Measurements from ENCODE around the gene EEFSEC.

EEFSEC gene

DNA sequence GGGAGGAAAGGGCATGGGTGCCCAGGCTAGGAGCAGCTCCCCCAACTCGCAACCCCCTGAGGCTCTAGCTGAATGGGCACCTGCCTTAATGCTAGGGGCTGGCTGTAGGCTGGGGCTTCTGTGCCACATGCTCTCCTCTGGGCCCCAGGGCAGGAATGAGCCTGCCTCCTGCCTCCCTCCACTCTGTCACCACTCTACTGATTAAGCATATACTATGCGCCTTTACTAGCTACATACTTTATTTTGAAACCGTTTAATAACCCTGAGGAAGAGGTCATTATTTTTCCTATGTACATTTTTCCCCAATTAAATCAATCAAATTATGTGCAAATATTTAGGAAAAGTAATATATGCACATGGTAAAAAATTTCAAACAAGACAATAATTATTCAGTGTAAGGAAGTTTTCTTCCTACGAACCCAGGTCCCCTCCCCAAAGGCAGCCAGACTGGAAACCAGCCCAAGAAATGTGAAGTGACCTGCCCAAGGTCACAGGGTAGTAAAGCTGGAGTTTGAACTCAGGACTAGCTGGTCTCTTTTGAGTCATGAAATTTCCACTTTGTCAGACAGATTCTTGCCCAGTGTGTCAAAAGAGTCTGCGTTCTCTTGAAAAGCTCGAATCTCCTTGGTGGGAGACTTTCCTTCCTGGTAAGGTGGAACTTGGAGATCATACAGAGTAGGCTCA, 190.9 kb downstream of the EEFSEC start:
- Histone ChIP-seq H3K36me3 (replicated peaks; ENCODE audit: low read depth, low read length) (no peaks in the 10 kb centered on the region), H3K4me2 (ENCODE audit: low read length) (no peak overlapping the region), H3K4me3 (ENCODE audit: low read length) (no peak overlapping the region), H3K79me2 (ENCODE audit: low read length) (no peaks in the 10 kb centered on the region), H3K9ac (ENCODE audit: low read length) (no peak overlapping the region), H2AFZ (ENCODE audit: low read depth, low read length) (no peak overlapping the region), H3K4me1 (ENCODE audit: low read length) (peaks cover 8% of the 10 kb centered on the region; the same call in 1 of the 2 replicates), H4K20me1 (ENCODE audit: insufficient read depth, low read length) (no peaks in the 10 kb centered on the region), H3K9me3 (ENCODE audit: insufficient read depth, low read length) (no peaks in the 10 kb centered on the region), H3K27me3 (ENCODE audit: low read depth, low read length) (no peaks in the 10 kb centered on the region), H3K27ac (ENCODE audit: low read length) (no peak overlapping the region)
- TF ChIP-seq CTCF (IDR thresholded peaks at IDR 0.05; ENCODE audit: low read depth, low read length): no peak
- no peak for TF ChIP-seq EZH2phosphoT487 (IDR thresholded peaks at IDR 0.05; ENCODE audit: low read depth)

DNA sequence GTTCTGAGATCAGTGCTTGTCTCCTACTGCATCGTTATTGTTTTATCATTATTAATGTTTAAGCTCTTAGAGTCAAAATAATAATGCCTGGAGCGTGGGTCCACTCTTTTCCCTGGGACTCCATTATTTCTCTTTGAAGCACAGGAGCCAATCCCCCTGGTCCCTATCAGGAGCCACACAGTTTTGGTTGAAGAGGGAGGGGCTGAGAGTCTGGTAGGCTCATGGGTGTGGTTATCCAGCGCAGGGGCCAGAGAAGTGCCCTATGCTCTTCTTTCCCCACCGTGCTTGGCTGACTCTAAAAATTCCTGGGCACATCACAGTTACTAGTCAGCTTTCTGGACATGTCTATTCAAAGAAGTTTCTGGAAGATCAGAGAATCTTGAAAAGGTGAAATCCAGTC, 191.9 kb downstream of the EEFSEC start:
- Histone ChIP-seq H3K27ac (ENCODE audit: low read length) (no peak overlapping the region), H3K4me1 (ENCODE audit: low read length) (peaks cover 8% of the 10 kb centered on the region; the same call in 1 of the 2 replicates), H3K79me2 (ENCODE audit: low read length) (no peaks in the 10 kb centered on the region), H3K9me3 (ENCODE audit: insufficient read depth, low read length) (no peaks in the 10 kb centered on the region), H4K20me1 (ENCODE audit: insufficient read depth, low read length) (no peaks in the 10 kb centered on the region), H2AFZ (ENCODE audit: low read depth, low read length) (no peak overlapping the region), H3K4me2 (ENCODE audit: low read length) (no peak overlapping the region), H3K4me3 (ENCODE audit: low read length) (no peak overlapping the region), H3K9ac (ENCODE audit: low read length) (no peak overlapping the region), H3K36me3 (replicated peaks; ENCODE audit: low read depth, low read length) (no peaks in the 10 kb centered on the region), H3K27me3 (ENCODE audit: low read depth, low read length) (no peaks in the 10 kb centered on the region)
- TF ChIP-seq EZH2phosphoT487 (IDR thresholded peaks at IDR 0.05; ENCODE audit: low read depth): no peak
- TF ChIP-seq CTCF (IDR thresholded peaks at IDR 0.05; ENCODE audit: low read depth, low read length): no peak

- H3K36me3 ChIP-seq (replicated peaks; ENCODE audit: low read depth, low read length): no peaks in the 10 kb centered on the region
- no peaks in the 10 kb centered on the region for H4K20me1 ChIP-seq (ENCODE audit: insufficient read depth, low read length)
- TF ChIP-seq EZH2phosphoT487 (IDR thresholded peaks at IDR 0.05; ENCODE audit: low read depth) (no peak), CTCF (IDR thresholded peaks at IDR 0.05; ENCODE audit: low read depth, low read length) (no peak)
- H3K4me3 ChIP-seq (ENCODE audit: low read length): no peak overlapping the region
- peaks cover 8% of the 10 kb centered on the region; the same call in 1 of the 2 replicates for H3K4me1 ChIP-seq (ENCODE audit: low read length)
- no peaks in the 10 kb centered on the region for H3K79me2 ChIP-seq (ENCODE audit: low read length)
- no peak overlapping the region for H3K4me2 ChIP-seq (ENCODE audit: low read length)
- H3K27ac ChIP-seq (ENCODE audit: low read length): no peak overlapping the region
- no peak overlapping the region for H2AFZ ChIP-seq (ENCODE audit: low read depth, low read length)
- H3K9me3 ChIP-seq (ENCODE audit: insufficient read depth, low read length): no peaks in the 10 kb centered on the region
- no peaks in the 10 kb centered on the region for H3K27me3 ChIP-seq (ENCODE audit: low read depth, low read length)
- H3K9ac ChIP-seq (ENCODE audit: low read length): no peak overlapping the region
Measured at GRCh38 chr3:128346562-128346961, 193.3 kb downstream of the EEFSEC start.

- H2AFZ ChIP-seq (ENCODE audit: low read depth, low read length): no peak overlapping the region
- no peaks in the 10 kb centered on the region for H4K20me1 ChIP-seq (ENCODE audit: insufficient read depth, low read length)
- H3K9ac ChIP-seq (ENCODE audit: low read length): no peak overlapping the region
- H3K4me2 ChIP-seq (ENCODE audit: low read length): no peak overlapping the region
- no peak overlapping the region for H3K4me3 ChIP-seq (ENCODE audit: low read length)
- peaks cover 8% of the 10 kb centered on the region; the same call in 1 of the 2 replicates for H3K4me1 ChIP-seq (ENCODE audit: low read length)
- no peaks in the 10 kb centered on the region for H3K27me3 ChIP-seq (ENCODE audit: low read depth, low read length)
- H3K79me2 ChIP-seq (ENCODE audit: low read length): no peaks in the 10 kb centered on the region
- no peaks in the 10 kb centered on the region for H3K9me3 ChIP-seq (ENCODE audit: insufficient read depth, low read length)
- H3K27ac ChIP-seq (ENCODE audit: low read length): no peak overlapping the region
- H3K36me3 ChIP-seq (replicated peaks; ENCODE audit: low read depth, low read length): no peaks in the 10 kb centered on the region
- TF ChIP-seq EZH2phosphoT487 (IDR thresholded peaks at IDR 0.05; ENCODE audit: low read depth) (no peak), CTCF (IDR thresholded peaks at IDR 0.05; ENCODE audit: low read depth, low read length) (no peak)
Measured at GRCh38 chr3:128347282-128347681, 194.0 kb downstream of the EEFSEC start.

Data from OCI-LY3 (cell line).